WTC11 (cell line): ENCODE results near the gene PLCH2.

ENCODE experiments used
- CREB1 ChIP-seq: sonication (generic); formaldehyde crosslinking; IDR thresholded peaks from 2 replicates; pipeline ENCODE4 v1.8.0; 2023; ENCODE audit warnings: mild to moderate bottlenecking, missing genetic modification reagents
- CTCF ChIP-seq: fragments of 200-600 bp; IDR thresholded peaks from 2 replicates; pipeline ENCODE4 v1.8.0; 2022; ENCODE audit warnings: antibody characterized with exemption
- MAX ChIP-seq: sonication (generic); formaldehyde crosslinking; IDR thresholded peaks from 2 replicates; pipeline ENCODE4 v1.8.0; 2022; ENCODE audit warnings: mild to moderate bottlenecking, missing genetic modification reagents
- NR2C2 ChIP-seq: sonication (generic); formaldehyde crosslinking; IDR thresholded peaks from 2 replicates; pipeline ENCODE4 v1.8.0; 2022; ENCODE audit warnings: mild to moderate bottlenecking, missing genetic modification reagents
- ZNF121 ChIP-seq: sonication (generic); formaldehyde crosslinking; IDR thresholded peaks from 2 replicates; pipeline ENCODE4 v1.8.0; 2023; ENCODE audit warnings: missing genetic modification reagents
- ZSCAN18 ChIP-seq: fragments of 250-450 bp; sonication (Bioruptor Pico); IDR thresholded peaks from 2 replicates; pipeline ENCODE4 v2.1.2; 2022; ENCODE audit warnings: mild to moderate bottlenecking, moderate library complexity

- TF ChIP-seq CTCF (no peak), CREB1 (CRISPR knock-in tag) (no peak), ZNF121 (no peak), NR2C2 (CRISPR knock-in tag) (no peak), MAX (no peak), ZSCAN18 (CRISPR knock-in tag) (no peak)
These were observed 28.8 kb downstream of the PLCH2 start for GRCh38 chr1:2504949-2505272.
